BLaER1 (cell line): ENCODE results near the gene EGR4.

Source experiments
- H3K27ac ChIP-seq: shearing (Covaris generic); formaldehyde crosslinking; 2 replicates; pipeline ENCODE4 v1.8.1; 2022
- H3K27me3 ChIP-seq: shearing (Covaris generic); formaldehyde crosslinking; 2 replicates; pipeline ENCODE4 v1.8.1; 2022
- H3K36me3 ChIP-seq: shearing (Covaris generic); formaldehyde crosslinking; 2 replicates; pipeline ENCODE4 v1.8.1; 2022
- H3K4me1 ChIP-seq: shearing (Covaris generic); formaldehyde crosslinking; 2 replicates; pipeline ENCODE4 v1.8.1; 2022
- H3K4me2 ChIP-seq: shearing (Covaris generic); formaldehyde crosslinking; 2 replicates; pipeline ENCODE4 v1.8.1; 2022
- H3K4me3 ChIP-seq: shearing (Covaris generic); formaldehyde crosslinking; 2 replicates; pipeline ENCODE4 v1.8.1; 2022
- H3K9ac ChIP-seq: shearing (Covaris generic); formaldehyde crosslinking; 2 replicates; pipeline ENCODE4 v1.8.1; 2022
- H3K9me3 ChIP-seq: shearing (Covaris generic); formaldehyde crosslinking; 2 replicates; pipeline ENCODE4 v1.8.1; 2022
- H4K20me1 ChIP-seq: shearing (Covaris generic); formaldehyde crosslinking; 2 replicates; pipeline ENCODE4 v1.8.1; 2022
- Cebpa-rat ChIP-seq: shearing (Covaris generic); IDR thresholded peaks from 2 replicates; pipeline ENCODE4 v1.8.1; 2022

Gene EGR4

DNA sequence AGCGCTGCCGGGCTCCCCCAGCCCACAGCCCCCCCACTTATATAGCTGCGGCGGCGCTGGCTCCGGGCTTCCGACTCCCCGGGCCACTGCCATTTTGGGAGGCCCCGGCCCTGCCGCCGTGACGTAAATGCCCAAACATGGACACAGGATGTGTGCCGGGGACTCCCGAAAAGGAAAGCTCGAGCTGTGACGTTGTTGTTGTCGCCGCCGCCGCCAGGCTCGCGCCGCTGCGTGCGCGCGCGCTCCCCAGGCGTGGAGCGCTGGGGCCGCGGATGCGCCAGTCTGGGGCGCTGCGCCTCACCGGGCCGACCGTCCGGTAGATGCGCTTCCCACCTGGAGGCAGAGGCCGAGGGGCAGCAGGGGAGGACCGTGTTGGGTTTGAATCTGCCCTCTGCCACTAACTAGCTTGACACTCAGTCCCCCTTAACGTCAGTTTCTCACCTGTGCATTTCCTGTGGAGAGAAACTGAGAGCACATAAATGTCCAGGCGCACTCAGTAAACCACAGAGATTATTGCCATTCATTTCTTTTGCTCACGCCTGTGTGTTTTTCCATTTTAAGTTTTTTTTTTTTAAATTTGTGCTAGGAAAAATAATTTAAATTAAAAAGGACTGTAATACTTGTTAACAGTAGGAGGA, at the start of gene EGR4:
Gene EGR4 (minus strand): TSS at position 15 of the 638 bp plus-strand sequence. CDS start 231 bp downstream, outside the sequence.
- Histone ChIP-seq H3K4me1 (peaks cover 13% of the 10 kb centered on the region), H3K4me2 (no peak within 1 kb of the TSS), H3K27me3 (peaks cover 32% of the 10 kb centered on the region), H3K9ac (no peak within 1 kb of the TSS), H3K27ac (no peak within 1 kb of the TSS), H3K9me3 (peaks cover 26% of the 10 kb centered on the region), H4K20me1 (peaks cover 8% of the 10 kb centered on the region), H3K36me3 (no peaks in the 10 kb centered on the region), H3K4me3 (no peak within 1 kb of the TSS)
- TF ChIP-seq Cebpa-rat, result no peak

DNA sequence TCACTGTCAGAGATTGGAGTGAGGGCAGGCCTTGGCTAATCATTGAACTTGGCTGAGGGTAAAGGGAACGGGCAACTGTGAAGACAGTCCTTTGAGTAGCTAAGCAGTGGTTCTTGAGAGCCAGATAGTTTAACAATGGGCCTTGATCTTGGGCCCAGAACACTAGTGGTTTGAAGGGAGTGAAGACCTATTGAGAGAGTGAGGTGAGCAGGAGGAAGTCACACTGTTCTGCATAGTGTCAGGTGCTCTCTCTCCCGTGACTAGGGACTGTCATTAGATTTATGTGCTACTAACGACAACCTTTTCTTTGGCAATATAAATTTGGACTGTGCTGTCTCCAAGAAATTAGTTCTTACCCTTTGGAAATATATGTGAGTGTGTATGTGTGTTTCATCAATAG, 47.7 kb upstream of the EGR4 start:
- Histone ChIP-seq H3K9ac (no peak overlapping the region), H3K4me1 (peaks cover 9% of the 10 kb centered on the region; the same call in 1 of the 2 replicates), H3K36me3 (no peaks in the 10 kb centered on the region), H3K27ac (no peak overlapping the region), H4K20me1 (no peaks in the 10 kb centered on the region), H3K4me2 (no peak overlapping the region), H3K27me3 (no peaks in the 10 kb centered on the region), H3K4me3 (no peak overlapping the region), H3K9me3 (no peaks in the 10 kb centered on the region)
- TF ChIP-seq Cebpa-rat, result no peak

GRCh38 chr2:73339201-73339600, 45.9 kb upstream of the EGR4 start:
- Histone ChIP-seq H3K36me3 (no peaks in the 10 kb centered on the region), H4K20me1 (no peaks in the 10 kb centered on the region), H3K4me1 (peaks cover 9% of the 10 kb centered on the region; the same call in 1 of the 2 replicates), H3K4me3 (no peak overlapping the region), H3K27me3 (no peaks in the 10 kb centered on the region), H3K27ac (no peak overlapping the region), H3K4me2 (no peak overlapping the region), H3K9me3 (peaks cover 11% of the 10 kb centered on the region), H3K9ac (no peak overlapping the region)
- TF ChIP-seq Cebpa-rat, result no peak

GRCh38 chr2:73337828-73338227, 44.5 kb upstream of the EGR4 start:
- H3K27ac ChIP-seq, result no peak overlapping the region
- no peak overlapping the region for H3K9ac ChIP-seq
- H3K36me3 ChIP-seq, result no peaks in the 10 kb centered on the region
- H3K4me1 ChIP-seq, result peaks cover 9% of the 10 kb centered on the region; the same call in 1 of the 2 replicates
- no peaks in the 10 kb centered on the region for H3K27me3 ChIP-seq
- peaks cover 11% of the 10 kb centered on the region for H3K9me3 ChIP-seq
- H4K20me1 ChIP-seq, result no peaks in the 10 kb centered on the region
- peak overlapping the region; percentile 6; the same call in 1 of the 2 replicates for H3K4me2 ChIP-seq
- no peak for TF ChIP-seq Cebpa-rat
- no peak overlapping the region for H3K4me3 ChIP-seq

- peaks cover 11% of the 10 kb centered on the region for H3K9me3 ChIP-seq
- H3K4me3 ChIP-seq, result no peak overlapping the region
- TF ChIP-seq Cebpa-rat, result no peak
- H3K4me2 ChIP-seq, result no peak overlapping the region
- no peaks in the 10 kb centered on the region for H4K20me1 ChIP-seq
- no peak overlapping the region for H3K9ac ChIP-seq
- no peaks in the 10 kb centered on the region for H3K36me3 ChIP-seq
- no peak overlapping the region for H3K27ac ChIP-seq
- H3K4me1 ChIP-seq, result peaks cover 9% of the 10 kb centered on the region; the same call in 1 of the 2 replicates
- H3K27me3 ChIP-seq, result no peaks in the 10 kb centered on the region
These were observed 41.3 kb upstream of the EGR4 start for GRCh38 chr2:73334620-73335019.

- Histone ChIP-seq H3K9me3 (peaks cover 11% of the 10 kb centered on the region), H3K4me2 (no peak overlapping the region), H3K4me3 (no peak overlapping the region), H4K20me1 (no peaks in the 10 kb centered on the region), H3K27me3 (no peaks in the 10 kb centered on the region), H3K9ac (no peak overlapping the region), H3K27ac (no peak overlapping the region), H3K36me3 (no peaks in the 10 kb centered on the region), H3K4me1 (peaks cover 9% of the 10 kb centered on the region; the same call in 1 of the 2 replicates)
- no peak for TF ChIP-seq Cebpa-rat
These were observed 40.7 kb upstream of the EGR4 start for GRCh38 chr2:73334045-73334444.

DNA sequence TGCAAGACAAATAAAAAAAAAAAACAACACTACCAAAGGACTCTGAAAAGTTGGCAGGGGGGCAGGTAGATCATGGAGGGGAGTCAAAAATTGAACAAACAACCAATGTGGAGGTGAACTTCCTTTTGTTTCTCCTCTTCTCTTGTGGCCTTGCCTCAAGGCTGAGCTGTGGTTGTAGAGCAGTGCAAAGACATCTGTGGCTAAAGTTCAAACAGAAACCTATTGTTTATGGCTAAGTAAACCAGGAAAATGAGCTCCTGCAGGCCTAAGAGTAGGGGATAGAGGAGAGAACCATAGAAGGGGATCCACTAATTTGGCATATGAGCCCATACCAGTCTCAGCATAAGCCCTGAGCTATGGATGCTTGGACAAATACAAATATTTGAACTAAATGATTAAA, 40.2 kb upstream of the EGR4 start:
- H4K20me1 ChIP-seq, result no peaks in the 10 kb centered on the region
- H3K27me3 ChIP-seq, result no peaks in the 10 kb centered on the region
- H3K4me1 ChIP-seq, result peaks cover 9% of the 10 kb centered on the region; the same call in 1 of the 2 replicates
- H3K36me3 ChIP-seq, result no peaks in the 10 kb centered on the region
- no peak overlapping the region for H3K4me2 ChIP-seq
- no peak overlapping the region for H3K4me3 ChIP-seq
- no peak overlapping the region for H3K27ac ChIP-seq
- no peak for TF ChIP-seq Cebpa-rat
- no peak overlapping the region for H3K9ac ChIP-seq
- H3K9me3 ChIP-seq, result peaks cover 11% of the 10 kb centered on the region

- no peaks in the 10 kb centered on the region for H3K27me3 ChIP-seq
- H3K4me1 ChIP-seq, result no peaks in the 10 kb centered on the region
- no peak overlapping the region for H3K27ac ChIP-seq
- H3K9ac ChIP-seq, result no peak overlapping the region
- no peak overlapping the region for H3K4me2 ChIP-seq
- no peaks in the 10 kb centered on the region for H3K36me3 ChIP-seq
- no peaks in the 10 kb centered on the region for H4K20me1 ChIP-seq
- TF ChIP-seq Cebpa-rat, result no peak
- H3K4me3 ChIP-seq, result no peak overlapping the region
- H3K9me3 ChIP-seq, result no peaks in the 10 kb centered on the region
These were observed 30.9 kb upstream of the EGR4 start for GRCh38 chr2:73324126-73324725.

DNA sequence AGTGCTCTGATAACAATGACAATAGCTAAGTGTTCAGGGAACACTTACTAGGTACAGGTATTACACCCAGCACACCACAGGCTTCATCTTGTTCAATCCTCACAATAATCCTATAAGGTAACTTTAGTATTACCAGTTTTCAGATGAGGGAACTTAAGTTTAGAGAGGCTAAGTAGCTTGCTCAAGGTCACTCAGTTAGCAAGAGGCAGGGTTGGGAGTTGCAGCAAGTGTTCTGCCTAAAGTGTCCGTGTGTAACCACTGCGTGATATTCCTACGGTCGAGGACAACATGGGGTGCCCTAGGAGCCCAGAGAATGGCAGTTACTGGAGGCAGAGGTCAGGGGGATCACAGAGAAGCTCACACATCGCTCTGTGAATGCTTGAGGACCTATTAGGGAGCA, 30.2 kb upstream of the EGR4 start:
- no peak overlapping the region for H3K9ac ChIP-seq
- H3K36me3 ChIP-seq, result no peaks in the 10 kb centered on the region
- no peaks in the 10 kb centered on the region for H3K4me1 ChIP-seq
- H3K27me3 ChIP-seq, result no peaks in the 10 kb centered on the region
- TF ChIP-seq Cebpa-rat, result no peak
- H4K20me1 ChIP-seq, result no peaks in the 10 kb centered on the region
- no peak overlapping the region for H3K4me2 ChIP-seq
- H3K9me3 ChIP-seq, result no peaks in the 10 kb centered on the region
- no peak overlapping the region for H3K4me3 ChIP-seq
- H3K27ac ChIP-seq, result no peak overlapping the region

DNA sequence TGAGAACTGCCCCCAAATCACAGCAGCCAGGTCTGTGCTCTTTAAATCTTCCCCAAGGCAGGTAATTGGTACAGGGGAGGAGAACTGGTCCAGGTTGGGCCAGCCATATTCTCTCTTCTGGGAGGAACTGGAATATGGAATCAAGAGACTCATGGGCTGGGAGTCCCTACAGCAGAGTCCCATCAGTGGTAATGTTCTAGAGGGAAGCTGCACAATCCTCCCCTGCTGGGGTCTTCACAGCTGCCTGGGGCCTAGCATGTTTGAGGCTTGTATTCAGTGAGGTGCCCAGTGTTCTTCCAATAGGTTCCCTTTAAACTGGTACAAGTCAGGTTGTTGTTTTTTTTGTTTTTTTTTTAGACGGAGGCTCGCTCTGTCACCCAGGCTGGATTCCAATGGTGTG, 21.1 kb upstream of the EGR4 start:
- no peak overlapping the region for H3K4me2 ChIP-seq
- H3K27me3 ChIP-seq, result no peaks in the 10 kb centered on the region
- no peak overlapping the region for H3K4me3 ChIP-seq

More for the DNA sequence above, 21.1 kb upstream of the EGR4 start:
- Histone ChIP-seq H3K4me1 (no peaks in the 10 kb centered on the region), H3K27ac (no peak overlapping the region), H3K9ac (no peak overlapping the region), H3K9me3 (no peaks in the 10 kb centered on the region; the same call in 1 of the 2 replicates), H4K20me1 (no peaks in the 10 kb centered on the region), H3K36me3 (no peaks in the 10 kb centered on the region)
- no peak for TF ChIP-seq Cebpa-rat
